ENCODE measurements around the gene CTF1.

The CTF1 gene

GRCh38 chr16:30866031-30866430, 30.4 kb upstream of the CTF1 start:
- H3K4me3 ChIP-seq (ENCODE audit: control insufficient read depth, low read depth, low read length), result no peak overlapping the region
- no peak for TF ChIP-seq CTCF (conservative IDR thresholded peaks at IDR 0.05; ENCODE audit: control insufficient read depth, insufficient read depth, low read depth, low read length)
- no peak for DNase-seq (ENCODE audit: low read depth)

- no peak overlapping the region for H3K4me3 ChIP-seq (ENCODE audit: control insufficient read depth, low read depth, low read length)
- peak; percentile 17 for DNase-seq (ENCODE audit: low read depth)
- TF ChIP-seq CTCF (conservative IDR thresholded peaks at IDR 0.05; ENCODE audit: control insufficient read depth, insufficient read depth, low read depth, low read length), result peak; percentile 23
Measured at GRCh38 chr16:30867747-30868146, 28.7 kb upstream of the CTF1 start.

- no peak for TF ChIP-seq CTCF (conservative IDR thresholded peaks at IDR 0.05; ENCODE audit: control insufficient read depth, insufficient read depth, low read depth, low read length)
Measured at GRCh38 chr16:30870904-30871303, 25.5 kb upstream of the CTF1 start.

GRCh38 chr16:30874244-30874820, 22.1 kb upstream of the CTF1 start:
- no peak for TF ChIP-seq CTCF (conservative IDR thresholded peaks at IDR 0.05; ENCODE audit: control insufficient read depth, insufficient read depth, low read depth, low read length)
- no peak for DNase-seq (ENCODE audit: low read depth)
- H3K4me3 ChIP-seq (ENCODE audit: control insufficient read depth, low read depth, low read length), result peak overlapping the region; percentile 86

More at GRCh38 chr16:30870904-30871303, 25.5 kb upstream of the CTF1 start:
- H3K4me3 ChIP-seq (ENCODE audit: control insufficient read depth, low read depth, low read length), result no peak overlapping the region
- no peak for DNase-seq (ENCODE audit: low read depth)

GRCh38 chr16:30874821-30875717, 21.3 kb upstream of the CTF1 start:
- H3K4me3 ChIP-seq (ENCODE audit: control insufficient read depth, low read depth, low read length), result peak overlapping the region; percentile 86
- TF ChIP-seq CTCF (conservative IDR thresholded peaks at IDR 0.05; ENCODE audit: control insufficient read depth, insufficient read depth, low read depth, low read length), result no peak

GRCh38 chr16:30875871-30876801, 20.3 kb upstream of the CTF1 start:
- peak overlapping the region; percentile 86 for H3K4me3 ChIP-seq (ENCODE audit: control insufficient read depth, low read depth, low read length)
- no peak for TF ChIP-seq CTCF (conservative IDR thresholded peaks at IDR 0.05; ENCODE audit: control insufficient read depth, insufficient read depth, low read depth, low read length)
- peak; percentile 9 for DNase-seq (ENCODE audit: low read depth)

More at GRCh38 chr16:30874821-30875717, 21.3 kb upstream of the CTF1 start:
- peak; percentile 86 for DNase-seq (ENCODE audit: low read depth)
